Activated CD8-positive, alpha-beta memory T cell treated with anti-CD3 and anti-CD28 coated beads, Interleukin-2, amount 50 U/mL, for 24 hours (primary cell): Measurements from ENCODE around the gene STK32B.
"Not testable (repeated sequence)": the region's sequence is repeated elsewhere in the genome, so short reads cannot be mapped to it uniquely, and the experiment has no call there.

Experiments used
- DNase-seq: peaks from one replicate; pipeline ENCODE4 v3.0.0-alpha.2; 2020; ENCODE audit errors: extremely low read depth

The STK32B gene

GRCh38 chr4:5160668-5161067 lies 109.4 kb downstream of the STK32B start:
- no peak for DNase-seq

- DNase-seq = no peak
Observed at GRCh38 chr4:5162909-5163508, 111.7 kb downstream of the STK32B start.

DNA sequence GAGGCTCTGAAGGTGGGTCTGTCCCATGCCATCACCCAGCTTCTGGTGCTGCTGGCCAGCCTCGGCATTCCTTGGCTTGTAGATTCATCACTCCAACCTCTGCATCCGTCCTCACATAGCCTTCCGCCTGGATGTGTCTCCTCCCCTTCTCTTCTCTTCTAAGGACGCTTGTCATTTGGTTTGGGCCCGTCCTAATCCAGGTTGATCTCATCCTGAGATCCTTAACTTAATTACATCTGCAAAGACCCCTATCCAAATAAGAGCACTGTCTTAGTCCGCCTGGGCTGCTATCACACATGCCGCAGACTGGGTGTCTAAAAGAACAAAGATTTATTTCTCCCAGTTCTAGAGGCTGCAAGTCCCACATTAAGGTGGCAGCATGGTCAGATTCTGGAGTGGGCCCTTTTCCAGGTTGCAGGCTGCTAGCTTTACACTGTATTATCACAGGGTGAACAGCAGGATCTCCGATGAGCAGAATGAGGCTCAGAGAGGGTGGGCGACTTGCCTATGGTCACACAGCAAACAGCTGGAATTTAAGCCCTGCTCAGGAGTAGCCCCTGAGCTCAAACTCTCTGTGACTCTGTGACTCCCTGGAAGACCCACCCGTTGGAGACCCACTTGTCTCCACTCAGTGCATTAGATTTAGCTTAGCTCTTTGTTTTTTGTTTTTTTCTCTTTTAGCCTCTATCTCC lies 113.1 kb downstream of the STK32B start:
- no peak for DNase-seq

- DNase-seq = no peak
Observed at GRCh38 chr4:5165420-5166369, 114.4 kb downstream of the STK32B start.

DNA sequence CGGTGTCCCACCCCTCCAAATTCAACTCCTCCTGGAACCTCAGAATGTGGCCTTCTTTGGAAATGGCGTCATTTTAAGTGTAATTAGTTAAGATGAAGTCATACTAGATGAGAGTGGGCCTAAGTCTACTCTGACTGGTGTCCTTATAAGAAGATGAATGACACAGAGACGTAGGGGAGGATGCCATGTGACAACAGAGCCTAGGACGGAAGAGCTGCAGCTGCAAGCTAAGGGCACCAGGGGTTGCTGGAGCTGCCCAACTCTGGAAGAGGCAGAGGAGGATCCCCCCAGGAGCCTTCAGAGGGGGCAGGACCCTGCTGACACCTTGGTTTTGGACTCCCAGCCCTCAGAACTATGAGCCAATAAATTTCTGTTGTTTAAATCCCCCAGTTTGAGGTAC lies 115.1 kb downstream of the STK32B start:
- no peak for DNase-seq

DNA sequence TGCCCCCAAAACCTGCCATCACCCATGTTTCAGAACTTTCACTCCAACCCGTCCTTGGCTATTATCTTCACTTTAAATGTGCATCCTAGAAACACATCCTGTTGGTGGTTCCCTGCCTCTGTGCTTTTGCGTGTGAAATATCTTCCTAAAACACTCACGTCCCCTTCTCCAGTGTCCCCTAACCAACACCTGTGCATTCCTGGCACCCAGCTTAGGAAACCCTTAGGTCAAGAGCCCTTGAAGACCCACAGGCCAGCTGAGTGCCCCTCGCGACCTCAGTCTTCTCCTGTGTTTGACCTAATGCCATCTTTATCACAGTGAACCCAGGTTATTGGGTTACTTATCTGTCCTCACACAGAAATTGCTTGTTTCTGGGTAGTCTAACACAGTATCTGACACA lies 117.6 kb downstream of the STK32B start:
- DNase-seq = no peak

GRCh38 chr4:5175836-5176235 lies 124.6 kb downstream of the STK32B start:
- not testable (repeated sequence) for DNase-seq

DNA sequence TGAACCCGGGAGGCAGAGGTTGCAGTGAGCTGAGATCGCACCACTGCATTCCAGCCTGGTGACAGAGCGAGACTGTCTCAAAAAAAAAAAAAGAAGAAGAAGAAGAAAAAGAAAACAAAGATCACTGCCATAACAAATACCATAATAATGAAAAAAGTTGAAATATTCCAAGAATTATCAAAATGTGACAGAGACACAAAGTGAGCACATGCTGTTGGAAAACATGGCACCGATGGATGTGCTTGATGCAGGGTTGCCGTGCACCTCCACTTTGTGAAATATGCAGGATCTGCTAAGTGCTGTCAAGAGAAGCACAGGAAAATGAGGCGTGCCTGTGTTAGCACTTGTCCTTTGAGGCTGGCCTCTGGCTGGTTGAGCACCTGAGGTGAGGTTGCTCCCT lies 133.3 kb downstream of the STK32B start:
- no peak for DNase-seq

DNA sequence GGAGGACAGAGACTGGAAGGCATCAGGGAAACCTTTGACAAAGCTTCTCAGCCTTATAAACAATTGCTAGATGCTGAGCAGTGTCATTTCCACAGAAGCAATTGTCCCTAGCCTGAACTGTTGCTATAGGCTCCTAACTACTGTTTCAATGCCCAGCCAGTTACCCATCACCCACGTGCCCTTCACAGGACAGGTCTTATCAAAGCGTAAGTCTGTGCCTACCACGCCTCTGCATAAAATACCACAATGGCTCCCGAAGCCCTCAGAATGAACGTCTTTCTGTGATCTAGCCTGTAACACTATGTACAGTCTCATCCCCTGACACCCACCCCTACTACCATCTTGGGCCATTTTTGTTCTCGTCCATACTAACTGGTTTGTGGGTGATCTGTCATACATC lies 134.3 kb downstream of the STK32B start:
- DNase-seq = no peak

DNA sequence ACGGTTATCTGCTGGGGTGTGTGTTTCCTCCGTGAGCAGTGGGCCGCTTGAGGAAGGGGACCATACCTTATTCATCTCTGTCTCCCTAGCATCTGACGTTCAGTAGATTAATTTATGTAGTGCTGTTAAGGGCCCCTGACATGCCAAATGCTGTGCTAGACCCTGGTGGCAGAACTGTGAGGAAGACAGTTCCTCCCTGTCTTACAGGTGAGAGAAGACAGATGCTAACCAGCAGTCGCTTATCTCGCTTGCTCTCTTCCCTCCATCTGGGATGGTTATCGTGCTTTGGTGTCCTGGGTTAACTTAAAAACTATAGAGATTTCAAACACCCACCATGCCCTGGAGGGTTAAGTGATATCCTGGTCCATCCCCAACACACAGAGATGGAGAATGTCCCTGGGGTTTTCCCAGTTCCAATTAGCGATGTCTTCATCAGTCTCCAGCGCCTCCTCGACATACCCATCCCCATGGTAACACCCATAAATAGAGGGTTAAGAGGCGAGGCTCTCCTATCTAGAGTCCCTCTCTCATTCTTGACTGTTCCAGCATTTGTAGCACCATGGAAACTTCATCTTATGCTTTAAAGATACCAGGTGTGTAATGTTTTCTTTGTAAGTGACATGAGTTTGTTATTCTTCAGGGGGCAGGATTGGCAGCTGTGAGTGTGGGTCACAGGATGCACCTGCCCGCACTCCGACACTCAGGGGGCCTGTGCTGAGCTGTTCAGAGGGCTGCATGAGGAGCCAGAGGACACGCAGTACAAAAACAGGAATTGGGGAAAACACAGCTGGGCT lies 135.2 kb downstream of the STK32B start:
- no peak for DNase-seq

DNA sequence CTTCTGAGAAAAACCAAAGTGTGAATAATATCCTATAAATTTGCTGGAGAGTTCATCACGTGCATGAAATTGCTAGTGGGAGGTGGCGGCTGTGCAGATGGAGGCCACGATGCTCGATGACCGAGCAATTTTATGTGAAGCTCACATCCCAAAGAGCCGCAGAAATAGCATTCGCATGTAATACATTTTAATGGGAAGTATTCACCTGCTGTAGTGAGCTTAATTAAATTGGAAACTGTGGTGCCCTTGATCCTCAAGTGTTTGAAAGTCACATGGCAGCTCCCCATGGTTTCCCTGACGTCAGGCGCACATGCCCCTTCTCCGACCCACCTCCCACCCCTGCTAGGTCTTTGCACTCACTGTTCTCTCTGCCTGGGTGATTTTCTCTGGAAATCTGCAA lies 136.8 kb downstream of the STK32B start:
- DNase-seq = no peak

DNA sequence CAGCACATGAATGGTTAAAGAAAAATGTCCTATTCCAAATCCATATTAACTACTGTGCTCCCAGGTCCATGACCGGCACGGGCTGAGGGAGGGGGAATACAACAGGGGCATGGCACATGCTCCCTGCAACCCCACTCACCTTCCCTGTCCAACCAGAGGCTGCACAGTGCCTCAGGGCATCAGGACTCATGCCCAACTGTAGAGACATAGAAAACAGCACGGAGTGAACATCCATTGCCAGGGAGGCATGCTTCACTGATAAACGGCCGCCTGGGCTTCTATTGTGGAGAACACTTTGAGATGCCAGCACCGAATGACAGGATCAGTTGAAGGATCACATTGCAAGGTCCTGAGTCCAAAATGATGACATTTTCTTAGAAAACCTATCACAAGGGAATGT lies 140.6 kb downstream of the STK32B start:
- no peak for DNase-seq

DNA sequence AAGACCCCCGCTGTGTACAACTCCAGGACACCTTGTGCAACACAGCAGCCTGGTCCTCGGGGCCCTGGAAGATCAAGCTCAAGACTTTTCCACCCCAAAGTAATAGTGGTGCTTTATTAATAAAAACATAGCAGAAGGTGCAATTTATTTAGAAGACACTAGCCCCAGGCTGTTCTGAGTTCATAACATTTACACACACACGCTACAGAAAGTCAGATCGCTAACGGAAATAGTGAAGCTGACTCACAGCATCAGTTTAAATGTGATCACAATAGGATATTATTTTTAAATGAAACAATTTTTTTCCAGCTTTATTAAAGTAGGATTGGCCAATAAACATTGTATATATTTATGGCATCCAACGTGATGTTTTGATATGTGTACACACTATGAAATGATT lies 141.0 kb downstream of the STK32B start:
- DNase-seq = no peak

DNA sequence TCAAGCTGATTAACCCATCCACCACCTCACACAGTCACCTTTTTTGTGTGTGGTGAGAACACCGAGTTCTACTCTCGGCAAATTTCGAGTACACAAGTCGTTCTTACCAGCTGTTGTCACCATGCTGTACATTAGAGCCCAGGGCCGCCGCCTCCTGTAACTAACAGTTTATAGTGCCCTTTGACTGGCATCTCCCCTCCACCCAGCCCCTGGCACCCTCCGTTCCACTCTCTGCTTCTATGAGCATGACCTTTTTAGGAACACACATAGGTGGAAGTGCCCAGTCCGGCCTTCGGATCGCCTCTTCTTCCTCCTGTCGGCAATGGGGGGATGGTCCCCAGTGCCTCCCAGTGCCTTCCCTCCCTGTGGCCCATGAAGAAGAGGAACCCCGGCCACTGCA lies 141.4 kb downstream of the STK32B start:
- DNase-seq = no peak

GRCh38 chr4:5198656-5199541 lies 147.6 kb downstream of the STK32B start:
- no peak for DNase-seq

- DNase-seq = no peak
Observed at GRCh38 chr4:5199912-5200311, 148.6 kb downstream of the STK32B start.

- DNase-seq = no peak
Observed at GRCh38 chr4:5200513-5200912, 149.2 kb downstream of the STK32B start.

- DNase-seq = no peak
Observed at GRCh38 chr4:5203309-5203992, 152.2 kb downstream of the STK32B start.

DNA sequence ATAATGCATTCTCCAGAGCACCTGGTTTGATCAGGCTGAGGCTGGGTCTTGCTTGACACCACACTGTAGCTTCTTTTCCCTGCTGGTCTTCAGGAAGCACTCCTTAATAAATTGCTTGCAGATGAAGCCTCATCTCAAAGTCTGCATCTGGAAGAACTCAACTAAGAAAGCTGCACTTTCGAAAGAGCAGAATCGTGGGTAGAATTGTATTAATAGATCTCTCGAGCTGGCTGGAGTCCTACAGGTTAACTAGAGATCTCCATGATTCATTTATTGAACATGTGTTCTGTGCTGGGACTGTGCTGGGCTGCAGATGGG lies 152.7 kb downstream of the STK32B start:
- no peak for DNase-seq

GRCh38 chr4:5204781-5205180 lies 153.5 kb downstream of the STK32B start:
- DNase-seq = no peak
